ENCODE results near the gene PCDHGB4. TPM values are rescaled to one million over a fixed set of nuclear protein-coding genes. Genes with fewer than 3 reads are reported as not detected.
"Not testable (repeated sequence)": the region's sequence is repeated elsewhere in the genome, so short reads cannot be mapped to it uniquely, and the experiment has no call there.

The PCDHGB4 gene
- total RNA-seq, 2 experiments from 2014 or later: 6.9 to 9.3 TPM

DNA sequence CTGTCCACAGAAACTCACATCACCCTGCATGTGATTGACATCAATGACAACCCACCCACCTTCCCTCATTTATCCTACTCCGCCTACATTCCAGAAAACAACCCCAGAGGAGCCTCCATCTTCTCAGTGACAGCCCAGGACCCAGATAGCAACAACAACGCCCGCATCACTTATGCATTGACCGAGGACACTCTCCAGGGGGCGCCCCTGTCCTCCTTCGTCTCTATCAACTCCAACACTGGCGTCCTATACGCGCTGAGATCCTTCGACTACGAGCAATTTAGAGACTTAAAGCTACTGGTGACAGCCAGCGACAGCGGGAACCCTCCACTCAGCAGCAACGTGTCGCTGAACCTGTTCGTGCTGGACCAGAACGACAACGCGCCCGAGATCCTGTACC lies 42.2 kb upstream of the PCDHGB4 start:
- Histone ChIP-seq H3K4me1 (ENCODE audit: insufficient read depth, low read length, poor library complexity, severe bottlenecking) (no peaks in the 10 kb centered on the region), H3K4me3 (ENCODE audit: low read depth, low read length, poor library complexity, severe bottlenecking) (no peak overlapping the region), H3K9me2 (ENCODE audit: insufficient read depth, low read length) (no peaks in the 10 kb centered on the region), H3K9me3 (ENCODE audit: low read length) (no peaks in the 10 kb centered on the region), H3K4me2 (ENCODE audit: low read length) (no peak overlapping the region), H3K36me3 (ENCODE audit: insufficient read depth, low read length) (no peaks in the 10 kb centered on the region), H4K20me1 (ENCODE audit: insufficient read depth, low read length) (no peaks in the 10 kb centered on the region), H3K79me2 (ENCODE audit: insufficient read depth, low read depth, low read length) (no peaks in the 10 kb centered on the region), H2AFZ (ENCODE audit: low read length) (no peak overlapping the region), H3K27ac (ENCODE audit: low read depth, low read length, poor library complexity, severe bottlenecking) (no peak overlapping the region)
- ChIA-PET POLR2A (no interaction called here), CTCF (ENCODE audit: unreplicated experiment) (no interaction called here)
- no peak for DNase-seq (ENCODE audit: low spot score)
- BruUV-seq (replicated peaks): no TSS peak
- TF ChIP-seq EZH2phosphoT487 (IDR thresholded peaks at IDR 0.05; ENCODE audit: borderline replicate concordance, low read depth, low read length): no peak
- TF ChIP-seq, protein P1, sequence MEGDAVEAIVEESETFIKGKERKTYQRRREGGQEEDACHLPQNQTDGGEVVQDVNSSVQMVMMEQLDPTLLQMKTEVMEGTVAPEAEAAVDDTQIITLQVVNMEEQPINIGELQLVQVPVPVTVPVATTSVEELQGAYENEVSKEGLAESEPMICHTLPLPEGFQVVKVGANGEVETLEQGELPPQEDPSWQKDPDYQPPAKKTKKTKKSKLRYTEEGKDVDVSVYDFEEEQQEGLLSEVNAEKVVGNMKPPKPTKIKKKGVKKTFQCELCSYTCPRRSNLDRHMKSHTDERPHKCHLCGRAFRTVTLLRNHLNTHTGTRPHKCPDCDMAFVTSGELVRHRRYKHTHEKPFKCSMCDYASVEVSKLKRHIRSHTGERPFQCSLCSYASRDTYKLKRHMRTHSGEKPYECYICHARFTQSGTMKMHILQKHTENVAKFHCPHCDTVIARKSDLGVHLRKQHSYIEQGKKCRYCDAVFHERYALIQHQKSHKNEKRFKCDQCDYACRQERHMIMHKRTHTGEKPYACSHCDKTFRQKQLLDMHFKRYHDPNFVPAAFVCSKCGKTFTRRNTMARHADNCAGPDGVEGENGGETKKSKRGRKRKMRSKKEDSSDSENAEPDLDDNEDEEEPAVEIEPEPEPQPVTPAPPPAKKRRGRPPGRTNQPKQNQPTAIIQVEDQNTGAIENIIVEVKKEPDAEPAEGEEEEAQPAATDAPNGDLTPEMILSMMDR (conservative IDR thresholded peaks at IDR 0.05; ENCODE audit: low read length): peak; percentile 53
- intact Hi-C loops (cut with micrococcal nuclease; ENCODE audit: unreplicated experiment): no loop called here

DNA sequence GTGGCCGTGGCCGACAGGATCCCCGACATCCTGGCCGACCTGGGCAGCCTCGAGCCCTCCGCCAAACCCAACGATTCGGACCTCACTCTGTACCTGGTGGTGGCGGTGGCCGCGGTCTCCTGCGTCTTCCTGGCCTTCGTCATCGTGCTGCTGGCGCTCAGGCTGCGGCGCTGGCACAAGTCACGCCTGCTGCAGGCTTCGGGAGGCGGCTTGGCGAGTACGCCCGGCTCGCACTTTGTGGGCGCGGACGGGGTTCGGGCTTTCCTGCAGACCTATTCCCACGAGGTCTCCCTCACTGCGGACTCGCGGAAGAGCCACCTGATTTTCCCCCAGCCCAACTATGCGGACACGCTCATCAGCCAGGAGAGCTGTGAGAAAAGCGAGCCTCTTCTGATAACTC lies 41.5 kb upstream of the PCDHGB4 start:
- H3K36me3 ChIP-seq (ENCODE audit: insufficient read depth, low read length); H3K9me3 ChIP-seq (ENCODE audit: low read length); H3K9me2 ChIP-seq (ENCODE audit: insufficient read depth, low read length); H3K79me2 ChIP-seq (ENCODE audit: insufficient read depth, low read depth, low read length); H3K27ac ChIP-seq (ENCODE audit: low read depth, low read length, poor library complexity, severe bottlenecking); H3K4me2 ChIP-seq (ENCODE audit: low read length); intact Hi-C loops (cut with micrococcal nuclease; ENCODE audit: unreplicated experiment); BruUV-seq (replicated peaks); DNase-seq (ENCODE audit: low spot score); H2AFZ ChIP-seq (ENCODE audit: low read length); H3K4me3 ChIP-seq (ENCODE audit: low read depth, low read length, poor library complexity, severe bottlenecking); H4K20me1 ChIP-seq (ENCODE audit: insufficient read depth, low read length); H3K4me1 ChIP-seq (ENCODE audit: insufficient read depth, low read length, poor library complexity, severe bottlenecking); CTCF ChIA-PET (ENCODE audit: unreplicated experiment): not testable (repeated sequence)
- POLR2A ChIA-PET: interaction anchor here (2.0 kb wide), 1 partner anchor 26 kb away, joined by 8 read pairs; no protein-coding TSS in a partner anchor

DNA sequence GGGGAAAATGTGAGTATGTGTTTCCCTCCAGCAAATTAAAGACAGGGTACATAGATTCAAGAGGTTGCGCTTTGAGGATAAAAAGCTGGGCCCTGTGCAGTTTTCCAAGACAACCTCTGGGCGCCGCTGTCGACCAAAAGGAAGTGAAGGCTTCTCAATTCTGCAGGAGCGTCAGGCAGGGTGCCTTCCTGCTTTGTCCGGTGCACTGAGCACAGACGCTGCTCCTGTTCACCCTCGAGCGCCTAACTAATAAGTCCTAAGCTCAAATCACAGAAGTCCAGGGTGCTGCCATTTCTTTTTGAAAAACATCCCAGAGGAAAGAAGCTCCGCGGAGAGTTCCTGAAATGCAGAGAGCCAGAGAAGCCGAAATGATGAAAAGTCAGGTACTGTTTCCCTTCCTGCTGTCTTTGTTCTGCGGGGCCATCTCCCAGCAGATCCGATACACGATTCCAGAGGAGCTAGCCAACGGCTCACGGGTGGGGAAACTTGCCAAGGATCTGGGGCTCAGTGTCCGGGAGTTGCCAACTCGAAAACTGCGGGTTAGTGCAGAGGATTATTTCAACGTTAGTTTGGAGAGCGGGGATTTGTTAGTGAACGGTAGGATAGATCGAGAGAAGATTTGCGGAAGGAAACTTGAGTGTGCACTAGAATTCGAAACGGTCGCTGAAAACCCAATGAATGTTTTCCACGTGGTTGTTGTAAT lies 37.4 kb upstream of the PCDHGB4 start, which contains the start of gene PCDHGB1:
Gene PCDHGB1 (plus strand): TSS at position 183 of the 703 bp plus-strand sequence. CDS start 162 bp downstream, at position 345.
- peak within 1 kb of the TSS; percentile 60 for H3K4me2 ChIP-seq (ENCODE audit: low read length)
- H4K20me1 ChIP-seq (ENCODE audit: insufficient read depth, low read length): no peaks in the 10 kb centered on the region
- H3K27ac ChIP-seq (ENCODE audit: low read depth, low read length, poor library complexity, severe bottlenecking): no peak within 1 kb of the TSS
- H3K79me2 ChIP-seq (ENCODE audit: insufficient read depth, low read depth, low read length): no peaks in the 10 kb centered on the region
- H3K4me1 ChIP-seq (ENCODE audit: insufficient read depth, low read length, poor library complexity, severe bottlenecking): peaks cover 7% of the 10 kb centered on the region
- POLR2A ChIA-PET: interaction anchor here (0.8 to 1.2 kb wide), 5 partner anchors 20 to 63 kb away, joined by 3 read pairs; partner anchors contain the start of genes PCDHGA1 and PCDHGA10
- no peaks in the 10 kb centered on the region for H3K9me2 ChIP-seq (ENCODE audit: insufficient read depth, low read length)
- DNase-seq (ENCODE audit: low spot score): peak; percentile 79
- peak within 1 kb of the TSS; percentile 54 for H3K4me3 ChIP-seq (ENCODE audit: low read depth, low read length, poor library complexity, severe bottlenecking)
- intact Hi-C loops (cut with micrococcal nuclease; ENCODE audit: unreplicated experiment): loop anchor here (10.0 kb wide), 1 partner anchor 155 kb away; the partner anchor contains the start of genes PCDHB10 and PCDHB11
- no peaks in the 10 kb centered on the region for H3K36me3 ChIP-seq (ENCODE audit: insufficient read depth, low read length)
- H3K9me3 ChIP-seq (ENCODE audit: low read length): no peaks in the 10 kb centered on the region
- TF ChIP-seq, protein P1 (conservative IDR thresholded peaks at IDR 0.05; ENCODE audit: low read length): peak; percentile 88
- TF ChIP-seq EZH2phosphoT487 (IDR thresholded peaks at IDR 0.05; ENCODE audit: borderline replicate concordance, low read depth, low read length): no peak
- BruUV-seq (replicated peaks): TSS peak; percentile 66
- CTCF ChIA-PET (ENCODE audit: unreplicated experiment): interaction anchor here (1.2 kb wide), 1 partner anchor 33 kb away, joined by 5 read pairs; no protein-coding TSS in a partner anchor
- H2AFZ ChIP-seq (ENCODE audit: low read length): peak within 1 kb of the TSS; percentile 80
